HG03342 (cell line): ENCODE measurements around the gene PRELID2.
"Not testable (repeated sequence)": the region's sequence is repeated elsewhere in the genome, so short reads cannot be mapped to it uniquely, and the experiment has no call there.

ENCODE experiments used
- ATAC-seq: cut with Tn5 transposase; IDR thresholded peaks from one replicate; pipeline ENCODE4 v1.9.1; 2021; ENCODE audit warnings: mild to moderate bottlenecking, moderate library complexity; ENCODE audit not compliant: unreplicated experiment

PRELID2 gene

DNA sequence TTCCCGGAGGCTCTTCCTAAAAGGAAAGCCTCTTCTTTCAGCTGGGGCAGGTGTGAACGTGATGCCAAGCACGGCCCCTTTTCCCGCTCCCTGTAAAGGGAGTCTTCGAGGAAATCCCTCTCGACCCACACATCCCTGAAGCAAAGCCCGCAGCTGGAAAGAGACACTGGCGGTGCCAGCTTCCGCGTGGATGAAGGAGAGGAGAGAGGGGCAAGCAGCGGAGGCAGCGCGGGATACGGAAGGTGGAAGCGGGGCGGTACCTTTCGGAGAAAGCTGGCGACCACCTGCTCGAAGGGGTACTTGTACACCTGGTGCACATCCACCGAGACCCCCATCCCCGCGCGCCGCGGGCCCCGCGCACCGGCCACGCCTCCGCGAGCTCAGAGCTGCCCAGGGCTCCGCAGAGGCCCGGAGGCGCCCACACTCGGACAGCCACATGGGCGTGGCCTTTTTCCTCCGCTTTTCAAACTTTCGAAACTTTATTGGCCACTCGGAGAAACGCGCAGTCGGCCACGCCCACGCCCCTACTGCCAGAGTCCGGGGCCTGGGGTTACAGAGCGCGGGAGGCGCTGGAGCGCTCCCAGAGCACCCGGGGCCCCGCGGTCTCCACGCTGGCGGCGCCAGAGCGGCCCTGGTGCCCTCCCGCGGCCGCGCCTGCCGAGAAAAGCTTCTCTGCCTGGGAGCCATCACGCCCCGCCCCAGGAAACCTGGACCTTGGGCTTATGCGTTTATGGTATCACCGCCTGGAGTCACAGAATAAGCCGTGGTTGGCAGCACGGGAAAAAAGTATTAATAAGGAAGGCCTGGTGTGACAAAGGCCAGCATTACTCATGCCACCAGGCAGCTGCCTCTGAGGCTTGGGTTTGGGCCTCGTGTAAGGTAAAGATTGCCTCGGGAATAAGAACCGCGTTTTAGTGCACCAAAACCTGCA lies at the start of gene PRELID2:
PRELID2 (minus strand) TSS at position 426 of the 931 bp plus-strand sequence; CDS start at position 335, 91 bp downstream.
- peak; percentile 82 for ATAC-seq

GRCh38 chr5:145874765-145875164 lies 39.6 kb upstream of the PRELID2 start:
- ATAC-seq = no peak

- ATAC-seq = no peak
Observed at GRCh38 chr5:145872914-145873313, 37.8 kb upstream of the PRELID2 start, which contains the start of gene GRXCR2. Gene GRXCR2, minus strand, starts transcription at chr5:145873014. Its CDS starts 46 bp downstream, at chr5:145872968.

- no peak for ATAC-seq
Observed at GRCh38 chr5:145872486-145872885, 37.3 kb upstream of the PRELID2 start.

DNA sequence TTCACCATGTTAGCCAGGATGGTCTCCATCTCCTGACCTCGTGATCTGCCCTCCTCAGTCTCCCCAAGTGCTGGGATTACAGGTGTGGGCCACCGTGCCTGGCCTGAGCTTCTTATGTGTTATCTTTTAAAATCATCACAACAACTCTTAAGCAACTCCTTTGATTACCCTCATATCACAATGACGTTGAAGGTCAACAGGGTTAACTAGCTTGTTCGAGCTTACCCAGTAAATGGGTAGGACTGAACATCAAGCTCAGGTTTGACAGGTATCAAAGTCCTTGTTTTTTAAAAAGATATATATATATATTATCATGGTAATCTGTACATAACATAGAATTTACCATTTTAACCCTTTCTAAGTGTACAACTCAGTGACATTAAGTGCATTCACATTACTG lies 34.6 kb upstream of the PRELID2 start:
- ATAC-seq = no peak

DNA sequence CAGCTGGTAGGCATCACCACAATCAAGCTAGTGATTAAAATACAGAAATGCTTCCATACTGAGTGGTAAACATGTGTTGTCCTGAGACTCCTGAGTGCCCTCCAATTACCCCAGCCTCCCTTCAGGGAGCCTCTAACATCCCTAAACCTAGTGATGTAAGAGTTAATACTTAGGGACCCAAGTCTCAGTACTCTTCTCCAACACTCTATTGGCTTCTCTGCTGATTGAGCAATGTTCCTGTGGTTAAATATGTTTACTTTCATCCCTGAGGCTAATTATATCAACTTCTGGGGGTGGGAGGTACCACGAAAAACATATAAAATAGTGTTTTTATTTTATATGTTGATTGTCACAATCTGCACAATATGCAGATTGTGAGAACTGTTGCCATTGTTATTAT lies 32.7 kb upstream of the PRELID2 start:
- no peak for ATAC-seq

GRCh38 chr5:145864432-145864831 lies 29.3 kb upstream of the PRELID2 start:
- not testable (repeated sequence) for ATAC-seq

DNA sequence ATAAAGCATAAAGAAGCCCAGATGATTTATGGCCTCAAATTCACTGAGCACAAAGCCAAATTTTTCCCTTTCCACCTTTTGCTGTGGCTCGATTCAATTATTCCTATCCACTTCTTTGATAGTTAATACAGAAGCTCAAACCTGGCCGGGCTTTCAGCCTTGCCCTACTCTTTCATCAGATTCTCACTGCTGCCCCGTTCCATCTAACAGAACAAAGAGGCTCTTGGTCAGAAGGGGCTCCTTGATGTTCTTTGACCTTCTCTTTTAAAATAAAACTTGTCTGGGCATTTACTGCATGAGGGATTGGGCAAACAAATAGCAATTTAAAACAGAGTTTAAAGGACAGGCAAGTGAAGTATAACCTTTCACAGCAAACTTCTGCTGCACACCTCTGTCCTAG lies 27.9 kb upstream of the PRELID2 start:
- no peak for ATAC-seq

DNA sequence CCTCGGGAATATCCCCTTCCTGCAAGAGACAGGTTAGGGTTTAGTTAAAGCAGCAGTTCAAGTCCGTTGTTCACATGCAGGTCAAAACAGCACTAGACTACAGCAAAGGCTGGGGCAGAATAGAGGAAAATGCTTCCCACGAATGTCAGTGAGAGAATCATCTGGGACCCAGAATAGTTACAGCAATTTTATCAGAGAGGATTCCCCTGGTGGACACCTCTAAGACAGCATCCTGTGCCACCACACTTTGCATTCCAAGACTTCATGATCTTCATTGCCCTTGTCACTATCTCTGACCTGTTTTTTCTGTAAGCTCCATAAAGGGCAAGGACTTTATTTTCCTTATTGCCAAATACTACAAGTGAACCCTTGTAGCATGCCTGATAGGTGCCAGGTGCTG lies 24.8 kb upstream of the PRELID2 start:
- no peak for ATAC-seq

GRCh38 chr5:145859453-145859852 lies 24.3 kb upstream of the PRELID2 start:
- ATAC-seq = no peak

GRCh38 chr5:145858959-145859358 lies 23.8 kb upstream of the PRELID2 start:
- ATAC-seq = no peak

- ATAC-seq = no peak
Observed at GRCh38 chr5:145856285-145856818, 21.2 kb upstream of the PRELID2 start.

DNA sequence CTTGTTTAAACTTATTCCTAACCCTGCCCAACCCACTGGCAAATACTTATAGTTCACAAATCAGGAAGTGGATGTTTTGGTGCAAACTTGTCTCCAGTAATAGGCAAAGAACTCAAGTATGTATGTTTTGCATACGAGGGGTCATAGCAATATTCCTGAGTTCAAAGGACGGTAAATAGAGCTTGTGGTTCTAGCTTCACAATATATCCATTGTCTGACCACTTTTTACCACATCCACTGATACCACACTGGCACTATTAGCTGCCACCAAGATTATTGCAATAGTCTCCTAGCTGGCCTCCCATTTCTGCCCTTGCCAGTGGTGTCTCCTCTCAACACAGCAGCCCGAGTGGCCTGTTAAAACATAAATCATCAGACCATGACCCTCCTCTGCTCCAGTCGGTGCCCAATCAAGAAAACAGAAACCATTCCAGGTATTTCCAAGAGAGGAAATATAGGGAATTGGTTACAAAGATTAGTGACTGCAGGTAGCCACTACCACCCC lies 20.7 kb upstream of the PRELID2 start:
- no peak for ATAC-seq

- no peak for ATAC-seq
Observed at GRCh38 chr5:145854651-145855258, 19.6 kb upstream of the PRELID2 start.

DNA sequence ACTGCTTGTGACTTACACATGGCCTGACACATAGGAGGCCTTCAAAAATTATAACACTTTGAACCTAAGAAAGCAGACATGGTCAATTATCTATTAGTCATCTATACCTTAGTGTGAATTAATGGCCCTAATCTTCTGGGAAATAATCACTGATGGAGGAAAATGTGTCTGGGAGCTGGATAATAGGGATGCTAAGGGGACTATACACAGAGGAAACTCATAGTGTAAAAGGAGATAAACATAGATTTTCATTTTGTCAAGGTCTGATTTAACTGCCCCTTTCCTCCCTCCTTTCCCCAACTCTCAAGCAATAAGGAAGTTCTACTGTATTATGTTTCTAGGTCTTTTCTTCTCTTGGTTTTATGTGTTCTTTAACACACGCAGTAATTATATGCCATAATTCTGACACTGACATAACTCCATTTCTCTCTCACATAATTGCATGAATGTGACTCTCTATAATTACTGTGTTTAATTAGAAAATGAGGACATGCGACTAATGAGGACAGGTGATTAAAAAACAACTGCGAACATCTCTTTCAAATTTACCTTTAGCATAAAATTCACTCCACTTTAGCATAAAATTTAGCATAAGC lies 18.7 kb upstream of the PRELID2 start:
- ATAC-seq = no peak

DNA sequence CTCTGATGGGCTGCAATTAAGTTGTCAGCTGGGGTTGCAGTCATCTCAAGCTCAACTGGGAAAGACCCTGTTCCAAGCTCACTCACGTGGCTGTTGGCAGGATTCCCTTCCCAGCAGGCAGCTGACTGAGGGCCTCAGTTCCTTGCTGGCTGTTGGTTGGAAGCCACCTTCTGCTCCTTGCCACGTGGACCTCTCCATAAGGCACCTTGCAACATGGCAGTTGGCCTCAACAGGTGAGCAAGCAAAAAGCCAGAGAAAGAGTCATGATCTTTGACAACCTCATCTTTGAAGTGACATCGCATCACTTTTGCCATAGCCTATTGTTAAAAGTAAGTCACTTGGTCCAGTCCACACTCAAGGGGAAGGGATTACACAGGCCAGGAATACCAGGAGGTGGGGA lies 17.8 kb upstream of the PRELID2 start:
- no peak for ATAC-seq

- no peak for ATAC-seq
Observed at GRCh38 chr5:145848854-145849253, 13.7 kb upstream of the PRELID2 start.

GRCh38 chr5:145847499-145848497 lies 12.7 kb upstream of the PRELID2 start:
- no peak for ATAC-seq

DNA sequence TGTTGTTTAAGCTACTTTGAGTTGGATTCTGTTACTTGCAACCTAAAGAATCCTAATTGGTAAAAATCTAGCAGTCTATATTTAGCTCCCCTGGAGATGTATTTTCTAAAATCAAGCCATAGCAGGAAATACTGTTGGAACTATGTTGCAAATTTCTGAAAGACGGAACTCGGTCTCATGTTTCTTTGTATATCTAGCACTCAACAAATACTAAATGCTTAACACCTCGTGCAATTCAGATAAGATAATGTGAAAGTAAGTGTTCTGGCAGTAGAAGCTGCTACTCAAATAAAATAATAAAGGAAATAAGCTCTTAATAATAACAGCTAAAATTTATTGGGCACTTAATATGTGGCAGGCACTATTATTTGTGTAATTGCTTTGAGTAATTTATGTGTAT lies 10.9 kb upstream of the PRELID2 start:
- ATAC-seq = no peak

GRCh38 chr5:145841299-145841698 lies 6.2 kb upstream of the PRELID2 start:
- no peak for ATAC-seq
